Measurements from ENCODE around the gene ITGA11.

ITGA11 gene

DNA sequence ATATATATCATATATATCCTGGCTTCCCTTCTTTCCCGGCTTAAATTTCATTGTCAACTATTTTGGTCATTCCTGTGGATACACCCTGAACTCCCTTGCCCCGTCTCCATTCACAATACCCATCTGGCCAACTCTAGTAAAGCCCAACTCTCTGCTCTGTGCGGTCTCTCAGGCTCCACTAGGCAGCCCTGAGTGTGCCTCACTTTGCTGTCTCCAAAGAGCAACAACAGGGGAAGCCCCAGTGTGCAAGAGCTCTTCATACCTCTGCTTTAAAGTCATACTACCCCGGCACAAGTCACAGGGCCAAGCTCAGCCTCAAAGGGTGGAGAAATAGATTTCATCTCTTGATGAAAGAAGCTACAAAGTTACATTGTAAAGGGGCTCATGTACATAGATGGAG, 173.3 kb downstream of the ITGA11 start:
- DNase-seq (ENCODE audit: low read depth in 1 of 2, low spot score in 1 of 2): no peak
- no peak for TF ChIP-seq JUND (IDR thresholded peaks at IDR 0.05; ENCODE audit: low read depth)
- in situ Hi-C loops (cut with HindIII; ENCODE audit: low pct_unique_long_range_greater_than_20kb, low sequenced_read_pairs): no loop called here

DNA sequence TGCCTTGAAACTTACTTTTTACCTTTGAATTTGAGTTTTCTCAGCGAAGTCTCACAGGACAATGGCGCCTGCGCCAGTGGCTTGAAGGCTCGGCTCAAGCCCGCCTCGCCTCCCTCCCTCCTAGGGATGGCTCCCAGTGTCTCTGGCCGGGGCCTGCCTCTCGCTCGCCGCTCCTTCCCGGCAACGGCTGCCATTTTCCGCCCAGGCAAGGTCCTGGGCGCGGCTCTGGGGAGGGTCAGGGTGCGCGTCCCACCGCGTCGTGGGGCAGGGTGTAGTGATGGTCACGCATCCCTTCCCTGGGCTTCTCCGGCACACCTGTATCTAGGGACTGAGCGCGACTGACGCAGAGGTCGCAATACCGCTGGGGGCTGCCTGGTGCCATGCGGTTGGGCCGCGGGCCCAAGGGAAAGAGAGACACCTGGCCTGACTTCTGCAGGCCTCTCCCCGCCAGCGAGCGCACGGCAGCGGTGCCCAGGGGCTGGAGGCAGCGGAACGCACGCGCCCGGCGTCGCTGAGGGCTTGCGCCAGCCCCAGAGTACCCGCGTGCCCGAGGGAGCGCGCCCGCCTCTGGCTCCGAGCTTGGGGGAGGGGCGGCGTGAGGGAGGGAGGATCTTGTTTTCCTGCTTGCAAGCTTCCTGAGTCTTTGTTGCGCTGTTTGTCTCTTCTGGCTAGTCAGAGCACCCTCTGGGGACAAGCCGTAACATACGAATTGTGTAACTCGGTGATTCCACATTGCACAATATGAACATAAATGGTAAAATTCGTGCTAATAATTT, 175.1 kb downstream of the ITGA11 start:
- in situ Hi-C loops (cut with HindIII; ENCODE audit: low pct_unique_long_range_greater_than_20kb, low sequenced_read_pairs): no loop called here
- peak in 1 of 2 experiments; percentile 60 for DNase-seq (ENCODE audit: low read depth in 1 of 2, low spot score in 1 of 2)
- TF ChIP-seq JUND (IDR thresholded peaks at IDR 0.05; ENCODE audit: low read depth): no peak

DNA sequence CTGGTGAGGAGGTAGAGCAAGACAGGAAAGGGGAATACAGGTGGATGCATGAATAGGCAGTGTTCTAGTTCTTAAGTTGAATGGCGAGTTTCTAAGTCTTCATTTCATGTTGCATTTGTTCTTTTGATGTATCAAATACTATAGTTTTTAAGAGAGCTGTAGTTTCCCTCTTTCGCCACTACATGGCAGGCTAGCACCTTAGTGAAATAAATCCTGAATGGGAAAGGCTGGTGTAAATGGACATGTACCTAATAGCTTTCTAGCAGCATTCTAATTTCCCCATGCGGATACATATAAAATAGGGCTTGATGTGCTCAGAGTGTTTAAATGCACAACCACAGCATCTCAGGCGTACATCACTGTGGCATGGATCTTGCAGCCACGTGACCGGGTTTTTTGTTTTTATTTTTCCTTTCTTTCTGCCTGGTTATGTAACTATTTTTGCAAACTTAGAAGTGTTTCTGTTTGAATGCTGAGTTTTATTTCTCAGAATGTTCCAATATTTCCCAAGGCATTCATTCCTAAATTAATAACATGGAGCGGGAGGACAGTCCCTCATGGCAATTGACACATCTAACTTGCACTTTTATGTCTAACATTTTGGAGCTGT, 178.9 kb downstream of the ITGA11 start:
- no peak for TF ChIP-seq JUND (IDR thresholded peaks at IDR 0.05; ENCODE audit: low read depth)
- peak; percentile 76 to 89 for DNase-seq (ENCODE audit: low read depth in 1 of 2, low spot score in 1 of 2)
- in situ Hi-C loops (cut with HindIII; ENCODE audit: low pct_unique_long_range_greater_than_20kb, low sequenced_read_pairs): no loop called here

DNA sequence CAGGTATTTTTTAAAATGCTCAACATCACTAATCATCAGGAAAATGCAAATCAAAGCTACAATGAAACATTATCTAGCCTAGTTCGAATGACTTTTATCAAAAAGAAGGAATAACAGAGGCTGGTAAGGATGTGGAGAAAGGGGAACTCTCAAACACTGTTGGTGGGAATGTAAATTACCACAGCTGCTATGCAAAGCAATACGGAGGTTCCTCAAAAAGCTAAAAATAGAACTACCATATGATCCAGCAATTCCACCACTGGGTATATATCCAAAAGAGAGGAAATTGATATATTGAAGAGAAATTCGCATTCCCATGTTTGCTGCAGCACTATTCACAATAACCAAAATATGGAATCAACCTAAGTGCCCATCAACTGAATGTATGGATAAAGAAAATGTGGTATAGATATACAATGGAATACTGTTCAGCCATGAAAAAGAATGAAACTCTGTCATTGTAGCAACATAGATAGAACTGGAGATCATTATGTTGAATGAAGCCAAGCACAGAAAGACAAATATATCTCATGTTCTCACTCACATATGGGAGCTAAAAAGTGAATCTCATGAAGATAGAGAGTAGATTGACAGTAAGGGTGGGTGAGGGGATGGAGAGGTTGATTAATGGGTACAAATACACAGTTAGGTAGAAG, 182.8 kb downstream of the ITGA11 start:
- DNase-seq (ENCODE audit: low read depth in 1 of 2, low spot score in 1 of 2): no peak
- in situ Hi-C loops (cut with HindIII; ENCODE audit: low pct_unique_long_range_greater_than_20kb, low sequenced_read_pairs): no loop called here
- no peak for TF ChIP-seq JUND (IDR thresholded peaks at IDR 0.05; ENCODE audit: low read depth)

Data from T47D (cell line).